ENCODE results near the gene SLC1A3.

The SLC1A3 gene

DNA sequence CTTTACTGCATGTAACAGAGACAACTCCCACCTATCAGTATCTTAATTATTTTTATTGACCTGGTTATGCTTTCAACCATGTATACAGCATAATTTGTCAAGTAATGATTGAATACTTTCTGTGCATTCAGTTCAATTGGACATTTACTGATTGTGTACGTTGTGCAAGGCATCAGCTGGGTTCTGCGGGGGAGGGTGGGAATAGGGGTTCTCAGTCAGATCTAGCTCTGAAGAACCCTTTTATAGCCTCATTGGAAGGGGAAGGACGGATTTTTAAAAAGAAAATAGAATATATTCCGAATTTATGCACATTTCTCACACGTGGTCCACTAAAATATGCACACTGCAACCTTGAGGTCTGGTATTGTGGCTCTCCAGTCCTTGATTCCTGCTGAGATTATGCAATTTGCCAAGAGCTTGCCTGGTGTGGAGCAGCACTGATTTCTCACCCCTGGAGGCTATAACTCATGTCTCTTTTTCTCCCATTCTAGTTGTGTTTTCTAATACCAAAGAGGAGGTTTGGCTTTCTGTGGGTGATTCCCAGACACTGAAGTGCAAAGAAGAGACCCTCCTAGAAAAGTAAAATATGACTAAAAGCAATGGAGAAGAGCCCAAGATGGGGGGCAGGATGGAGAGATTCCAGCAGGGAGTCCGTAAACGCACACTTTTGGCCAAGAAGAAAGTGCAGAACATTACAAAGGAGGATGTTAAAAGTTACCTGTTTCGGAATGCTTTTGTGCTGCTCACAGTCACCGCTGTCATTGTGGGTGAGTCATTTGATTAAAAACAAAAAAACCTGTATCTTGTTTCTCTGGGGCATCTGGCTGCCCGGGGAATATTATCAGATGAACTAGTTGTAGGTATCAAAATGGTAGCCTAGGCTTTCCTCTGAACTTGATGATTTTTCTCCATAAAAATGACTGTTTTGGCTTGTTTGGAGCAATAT is 1.7 kb downstream of the SLC1A3 start:
- DNase-seq (ENCODE audit: low read depth): peak; percentile 85
- H3K4me3 ChIP-seq (ENCODE audit: low read length): peak overlapping the region; percentile 76
- TF ChIP-seq CTCF (conservative IDR thresholded peaks at IDR 0.05; ENCODE audit: low read length): no peak

GRCh38 chr5:36610621-36611020 is 4.2 kb downstream of the SLC1A3 start:
- no peak for TF ChIP-seq CTCF (conservative IDR thresholded peaks at IDR 0.05; ENCODE audit: low read length)
- H3K4me3 ChIP-seq (ENCODE audit: low read length): no peak overlapping the region
- DNase-seq (ENCODE audit: low read depth): no peak

- TF ChIP-seq CTCF (conservative IDR thresholded peaks at IDR 0.05; ENCODE audit: low read length): no peak
- H3K4me3 ChIP-seq (ENCODE audit: low read length): no peak overlapping the region
- DNase-seq (ENCODE audit: low read depth): no peak
Measured at GRCh38 chr5:36611520-36612274, 5.3 kb downstream of the SLC1A3 start.

DNA sequence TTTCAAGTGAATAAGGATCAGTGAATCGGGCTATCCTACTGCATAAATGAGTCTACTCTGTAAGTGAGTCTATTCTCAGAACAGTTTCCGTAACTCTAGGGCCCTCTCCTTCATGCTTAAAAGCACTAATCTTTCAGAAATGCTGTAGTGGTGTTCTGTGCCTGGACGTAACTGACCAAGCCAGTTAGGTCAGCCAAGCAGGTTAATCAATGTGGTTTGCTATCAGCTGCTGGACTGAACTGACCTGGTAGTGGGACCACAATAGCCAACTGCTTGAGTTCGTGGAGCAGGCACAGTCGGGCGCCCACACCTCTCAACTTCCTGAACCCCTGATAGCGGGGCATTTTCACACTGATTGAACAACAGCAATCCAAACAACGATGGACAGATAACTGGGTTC is 6.8 kb downstream of the SLC1A3 start:
- DNase-seq (ENCODE audit: low read depth): no peak
- H3K4me3 ChIP-seq (ENCODE audit: low read length): no peak overlapping the region
- no peak for TF ChIP-seq CTCF (conservative IDR thresholded peaks at IDR 0.05; ENCODE audit: low read length)

DNA sequence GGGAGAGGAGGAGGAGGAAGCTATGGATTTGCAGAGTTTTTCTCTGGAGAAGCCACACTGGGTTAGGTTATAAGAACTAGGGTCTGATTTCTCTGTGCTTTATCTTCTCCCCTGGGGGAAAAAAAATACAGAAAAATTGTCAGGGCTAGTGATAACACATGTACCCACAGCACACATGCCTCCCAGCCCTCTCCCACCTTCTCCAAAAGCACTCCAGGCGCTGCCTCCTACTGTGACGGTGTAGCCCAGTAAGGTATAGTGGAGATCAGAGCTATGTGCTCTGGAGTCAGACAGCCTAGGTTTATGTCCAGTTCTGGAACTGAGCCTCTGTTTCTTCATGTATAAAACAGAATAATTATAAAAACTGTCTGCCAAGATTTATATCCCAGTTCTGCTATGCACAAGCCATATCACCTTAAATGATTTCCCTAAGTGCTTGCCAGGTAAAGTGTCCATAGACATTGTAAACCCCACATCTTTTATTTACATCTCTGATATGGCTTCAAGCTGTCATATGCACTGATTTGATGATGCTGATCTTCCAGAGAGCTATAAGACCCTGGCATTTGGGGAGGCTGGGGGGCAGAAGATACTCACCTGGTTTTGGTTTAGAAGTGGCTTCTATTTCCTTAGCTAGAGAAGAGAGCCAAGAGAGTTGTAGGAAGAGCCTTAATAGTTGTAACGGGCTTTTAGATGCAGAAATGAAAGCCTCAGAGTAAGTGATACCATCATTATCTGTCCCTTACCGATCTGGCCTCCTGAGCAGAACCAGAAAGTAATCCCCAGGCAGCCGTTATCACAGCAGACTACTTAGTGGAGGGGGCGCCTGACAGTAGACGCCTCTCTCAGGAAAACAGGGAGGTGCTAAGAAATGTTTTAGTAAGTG is 7.6 kb downstream of the SLC1A3 start:
- TF ChIP-seq CTCF (conservative IDR thresholded peaks at IDR 0.05; ENCODE audit: low read length): no peak
- no peak for DNase-seq (ENCODE audit: low read depth)

GRCh38 chr5:36614657-36615308 is 8.4 kb downstream of the SLC1A3 start:
- TF ChIP-seq CTCF (conservative IDR thresholded peaks at IDR 0.05; ENCODE audit: low read length): no peak
- no peak overlapping the region for H3K4me3 ChIP-seq (ENCODE audit: low read length)
- no peak for DNase-seq (ENCODE audit: low read depth)

More for the DNA sequence above, 7.6 kb downstream of the SLC1A3 start:
- no peak overlapping the region for H3K4me3 ChIP-seq (ENCODE audit: low read length)
